Measurements from ENCODE around the gene TBX2. TPM values are rescaled to one million over a fixed set of nuclear protein-coding genes. Genes with fewer than 3 reads are reported as not detected.

The TBX2 gene
- total RNA-seq, 2 donors from 2014 or later = 35.2 to 49.5 TPM

GRCh38 chr17:61458421-61459141 lies 58.9 kb downstream of the TBX2 start:
- Histone ChIP-seq H3K36me3 (no peaks in the 10 kb centered on the region), H3K27me3 (replicated peaks; ENCODE audit: insufficient read depth) (peaks cover 38% of the 10 kb centered on the region)

More at GRCh38 chr17:61458421-61459141, 58.9 kb downstream of the TBX2 start:
- TF ChIP-seq CTCF (IDR thresholded peaks at IDR 0.05) = no peak
- no peak for DNase-seq (ENCODE audit: low spot score)
- peaks cover 3 to 15% of the 10 kb centered on the region in 2 donors for H3K4me1 ChIP-seq (ENCODE audit: control insufficient read depth in 1 of 2, low read depth in 2 of 2)
- H3K4me3 ChIP-seq = no peak overlapping the region
- H3K27ac ChIP-seq = no peak overlapping the region
- no peak for ATAC-seq (ENCODE audit: insufficient number of reproducible peaks, low FRiP score, low read depth)
- no peaks in the 10 kb centered on the region for H3K9me3 ChIP-seq

Other genes with a start within 250 kb of the TBX2 start
- not detected for gene TBX4, start 52.6 kb downstream of the TBX2 start, total RNA-seq
- not detected for gene NACA2, start 191.4 kb downstream of the TBX2 start, total RNA-seq